Trophoblast cell (in vitro differentiated cells and primary cell): ENCODE results near the gene GALNT9.

Experiments
- DNase-seq, 2 donors: peaks; one replicate each; pipeline ENCODE4 v3.0.0-alpha.2; 2016
- H2AFZ ChIP-seq: 2 replicates; pipeline ENCODE4 v1.6.1; 2013; ENCODE audit warnings: low read length, moderate library complexity, mild to moderate bottlenecking; ENCODE audit not compliant: insufficient read depth, poor library complexity
- H2AK5ac ChIP-seq: 2 replicates; pipeline ENCODE4 v1.6.1; 2013; ENCODE audit warnings: mild to moderate bottlenecking, low read length
- H2BK120ac ChIP-seq: 2 replicates; pipeline ENCODE4 v1.6.1; 2013; ENCODE audit warnings: low read length, mild to moderate bottlenecking, moderate library complexity; ENCODE audit not compliant: insufficient read depth, poor library complexity
- H2BK12ac ChIP-seq: 2 replicates; pipeline ENCODE4 v1.6.1; 2013; ENCODE audit warnings: mild to moderate bottlenecking, low read length, moderate library complexity
- H2BK5ac ChIP-seq: 2 replicates; pipeline ENCODE4 v1.6.1; 2013; ENCODE audit warnings: low read length, low read depth, moderate library complexity, mild to moderate bottlenecking; ENCODE audit not compliant: poor library complexity
- H3K14ac ChIP-seq: 2 replicates; pipeline ENCODE4 v1.6.1; 2013; ENCODE audit warnings: mild to moderate bottlenecking, low read length
- H3K18ac ChIP-seq: 2 replicates; pipeline ENCODE4 v1.6.1; 2013; ENCODE audit warnings: mild to moderate bottlenecking, low read length
- H3K23ac ChIP-seq: 2 replicates; pipeline ENCODE4 v1.6.1; 2013; ENCODE audit warnings: low read length
- H3K27ac ChIP-seq: 2 replicates; pipeline ENCODE4 v1.5.1; 2013; ENCODE audit warnings: low read depth, mild to moderate bottlenecking, inconsistent platforms, low read length, moderate library complexity
- H3K27me3 ChIP-seq: 2 replicates; pipeline ENCODE4 v1.6.1; 2013; ENCODE audit warnings: inconsistent platforms, mild to moderate bottlenecking, low read length, moderate library complexity; ENCODE audit not compliant: insufficient read depth
- H3K36me3 ChIP-seq, 2 experiments: 1 replicate in 1 of 2; 2 replicates in 1 of 2; pipeline ENCODE4 v1.6.1; 2013; ENCODE audit warnings: low read length in 2 of 2, mild to moderate bottlenecking in 2 of 2, moderate library complexity in 1 of 2; ENCODE audit not compliant: insufficient read depth in 2 of 2, control insufficient read depth in 1 of 2
- H3K4ac ChIP-seq: 2 replicates; pipeline ENCODE4 v1.6.1; 2013; ENCODE audit warnings: low read depth, mild to moderate bottlenecking, low read length, moderate library complexity
- H3K4me1 ChIP-seq, 2 experiments: 1 replicate in 1 of 2; 2 replicates in 1 of 2; pipeline ENCODE4 v1.6.1; 2013; ENCODE audit warnings: low read length in 2 of 2, mild to moderate bottlenecking in 2 of 2, moderate library complexity in 1 of 2; ENCODE audit not compliant: insufficient read depth in 2 of 2, control insufficient read depth in 1 of 2
- H3K4me2 ChIP-seq: 2 replicates; pipeline ENCODE4 v1.6.1; 2013; ENCODE audit warnings: inconsistent platforms, mild to moderate bottlenecking, low read length, moderate library complexity
- H3K4me3 ChIP-seq: 2 replicates; pipeline ENCODE4 v1.5.1; 2013; ENCODE audit warnings: mild to moderate bottlenecking, low read depth, low read length, inconsistent platforms
- H3K79me1 ChIP-seq: one replicate; pipeline ENCODE4 v1.6.1; 2013; ENCODE audit warnings: low read length
- H3K79me2 ChIP-seq: 2 replicates; pipeline ENCODE4 v1.6.1; 2013; ENCODE audit warnings: low read length, mild to moderate bottlenecking; ENCODE audit not compliant: control insufficient read depth, insufficient read depth, poor library complexity
- H3K9ac ChIP-seq: 2 replicates; pipeline ENCODE4 v1.6.1; 2013; ENCODE audit warnings: mild to moderate bottlenecking, low read length
- H3K9me3 ChIP-seq: 2 replicates; pipeline ENCODE4 v1.6.1; 2013; ENCODE audit warnings: low read depth, mild to moderate bottlenecking, control low read depth, inconsistent platforms, low read length; ENCODE audit not compliant: insufficient read depth
- H4K12ac ChIP-seq: 2 replicates; pipeline ENCODE4 v1.6.1; 2013; ENCODE audit warnings: low read depth, mild to moderate bottlenecking, low read length, moderate library complexity
- H4K8ac ChIP-seq: 2 replicates; pipeline ENCODE4 v1.6.1; 2013; ENCODE audit warnings: low read depth, mild to moderate bottlenecking, low read length, moderate library complexity
- H4K91ac ChIP-seq: one replicate; pipeline ENCODE4 v1.6.1; 2013; ENCODE audit warnings: low read depth, mild to moderate bottlenecking, low read length, moderate library complexity
- WGBS: extraction: QIAGEN DNeasy Blood & Tissue Kit; methylation state at CpG from one replicate; pipeline ENCODE4 v1.1.7; 2013; ENCODE audit warnings: missing lambda C conversion rate; ENCODE audit not compliant: insufficient read length, insufficient coverage; ENCODE audit errors: extremely low coverage; 5-methylcytosine and 5-hydroxymethylcytosine counted together

Gene GALNT9

DNA sequence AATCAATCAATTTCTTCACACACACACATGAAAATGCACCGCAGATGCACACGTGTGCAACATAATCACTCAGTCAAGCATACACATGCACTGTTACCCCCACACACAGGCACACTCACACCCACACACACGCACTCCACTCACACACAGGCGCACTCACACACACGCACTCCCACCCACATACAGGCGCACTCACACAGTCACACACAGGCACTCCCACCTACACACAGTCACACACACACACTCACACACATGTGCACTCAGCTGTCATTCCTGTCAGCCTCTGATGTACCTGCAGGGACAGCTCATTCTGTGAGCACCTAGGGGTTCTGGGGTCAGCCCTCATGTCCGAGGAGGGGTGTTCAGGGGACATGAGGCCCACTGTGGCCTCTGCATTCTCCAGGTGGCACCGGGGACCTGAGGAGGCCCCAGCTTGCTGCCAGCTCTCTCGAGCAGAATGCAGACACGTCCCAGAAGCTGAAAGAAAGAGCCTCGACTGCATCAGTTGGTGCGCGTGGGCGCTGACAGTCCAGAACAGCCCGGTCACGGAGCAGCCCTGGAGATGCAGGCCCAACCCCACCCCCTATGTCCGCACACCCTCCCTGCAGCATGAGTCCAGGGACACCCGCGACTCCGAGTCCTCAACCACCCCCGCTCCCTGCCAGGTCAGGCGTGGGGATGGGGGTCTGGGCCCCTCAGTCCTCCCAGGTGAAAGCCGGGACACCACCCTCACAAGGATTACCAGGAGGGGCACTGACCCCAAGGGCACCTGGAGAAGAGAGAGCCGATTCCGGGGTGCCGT is 115.8 kb downstream of the GALNT9 start:
- no peak overlapping the region for H2AFZ ChIP-seq
- H3K14ac ChIP-seq: no peak overlapping the region
- H4K8ac ChIP-seq: no peak overlapping the region
- H4K91ac ChIP-seq: no peak overlapping the region
- H3K9ac ChIP-seq: no peak overlapping the region
- WGBS: no CpG with 5 or more reads among the region's 26 CpGs
- no peaks in the 10 kb centered on the region for H3K36me3 ChIP-seq
- H3K4me2 ChIP-seq: no peak overlapping the region
- DNase-seq: no peak
- H2AK5ac ChIP-seq: no peak overlapping the region
- no peaks in the 10 kb centered on the region for H3K79me2 ChIP-seq
- peaks cover 18% of the 10 kb centered on the region for H3K9me3 ChIP-seq
- H3K27me3 ChIP-seq: no peaks in the 10 kb centered on the region
- no peak overlapping the region for H3K4ac ChIP-seq
- no peak overlapping the region for H3K23ac ChIP-seq
- H2BK5ac ChIP-seq: no peak overlapping the region
- no peaks in the 10 kb centered on the region for H3K79me1 ChIP-seq
- H3K18ac ChIP-seq: no peak overlapping the region
- H2BK120ac ChIP-seq: no peak overlapping the region
- H2BK12ac ChIP-seq: no peak overlapping the region
- H4K12ac ChIP-seq: no peak overlapping the region
- H3K27ac ChIP-seq: no peak overlapping the region
- no peak overlapping the region for H3K4me3 ChIP-seq
- H3K4me1 ChIP-seq: no peaks in the 10 kb centered on the region

DNA sequence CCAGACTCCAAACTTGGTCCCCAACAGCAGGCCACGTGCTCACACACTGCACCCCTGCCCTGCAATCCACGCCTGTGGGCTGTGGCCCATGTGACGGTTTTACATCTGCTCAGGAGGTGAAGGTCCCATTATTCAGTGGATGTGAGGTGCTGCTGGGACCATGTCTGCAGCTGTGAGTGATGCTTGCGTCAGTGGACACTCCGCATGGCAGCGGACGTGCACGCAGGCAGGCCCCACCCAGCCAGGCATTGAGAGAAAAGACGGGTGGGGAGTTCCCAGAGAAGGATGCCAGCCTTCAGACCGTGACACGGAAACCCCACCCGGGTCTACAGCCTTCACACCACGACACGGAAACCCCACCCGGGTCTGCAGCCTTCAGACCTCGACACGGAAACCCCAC is 117.6 kb downstream of the GALNT9 start:
- no CpG with 5 or more reads among the region's 17 CpGs for WGBS
- Histone ChIP-seq H3K23ac (no peak overlapping the region), H3K79me2 (no peaks in the 10 kb centered on the region), H3K27me3 (no peaks in the 10 kb centered on the region), H4K12ac (no peak overlapping the region), H3K4me2 (no peak overlapping the region), H4K91ac (no peak overlapping the region), H3K4me3 (no peak overlapping the region), H3K36me3 (no peaks in the 10 kb centered on the region), H3K14ac (no peak overlapping the region), H3K27ac (no peak overlapping the region), H3K79me1 (no peaks in the 10 kb centered on the region), H2BK120ac (no peak overlapping the region), H2AK5ac (no peak overlapping the region), H3K9me3 (peaks cover 19% of the 10 kb centered on the region), H3K4ac (no peak overlapping the region), H2AFZ (no peak overlapping the region), H3K9ac (no peak overlapping the region), H4K8ac (no peak overlapping the region), H3K18ac (no peak overlapping the region), H2BK12ac (no peak overlapping the region), H3K4me1 (no peaks in the 10 kb centered on the region), H2BK5ac (no peak overlapping the region)
- DNase-seq: no peak

DNA sequence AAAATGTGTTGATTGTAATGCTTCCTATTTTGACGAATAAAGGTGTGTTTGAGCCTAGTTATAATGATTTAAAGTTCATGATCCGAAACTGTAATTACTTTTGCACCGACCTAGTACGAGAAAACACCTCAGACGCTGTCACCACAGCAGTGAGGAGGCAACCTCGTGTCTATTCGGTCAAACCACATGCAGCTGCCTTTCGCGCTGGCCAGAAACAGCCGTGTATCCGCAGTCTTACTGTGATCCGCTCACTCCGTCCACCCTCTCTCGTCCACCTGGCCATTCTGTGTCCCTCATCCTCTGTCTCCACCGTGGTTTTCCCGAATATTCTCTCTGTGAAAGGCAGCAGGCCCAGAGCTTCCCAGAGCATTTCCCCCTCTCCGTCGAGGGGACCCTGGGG is 118.1 kb downstream of the GALNT9 start:
- no peaks in the 10 kb centered on the region for H3K27me3 ChIP-seq
- DNase-seq: no peak
- H3K36me3 ChIP-seq: no peaks in the 10 kb centered on the region
- no peak overlapping the region for H4K12ac ChIP-seq
- no peak overlapping the region for H3K23ac ChIP-seq
- no peak overlapping the region for H3K27ac ChIP-seq
- H3K9me3 ChIP-seq: peaks cover 19% of the 10 kb centered on the region
- no peak overlapping the region for H2AK5ac ChIP-seq
- no peak overlapping the region for H3K4me3 ChIP-seq
- H3K14ac ChIP-seq: no peak overlapping the region
- H3K4me1 ChIP-seq: no peaks in the 10 kb centered on the region
- H4K8ac ChIP-seq: no peak overlapping the region
- H4K91ac ChIP-seq: no peak overlapping the region
- H3K18ac ChIP-seq: no peak overlapping the region
- H2BK5ac ChIP-seq: no peak overlapping the region
- H3K9ac ChIP-seq: peak overlapping the region; percentile 9
- no peaks in the 10 kb centered on the region for H3K79me1 ChIP-seq
- no peak overlapping the region for H3K4ac ChIP-seq
- H2AFZ ChIP-seq: no peak overlapping the region
- no peak overlapping the region for H2BK120ac ChIP-seq
- WGBS: no CpG with 5 or more reads among the region's 18 CpGs
- no peak overlapping the region for H3K4me2 ChIP-seq
- no peak overlapping the region for H2BK12ac ChIP-seq
- H3K79me2 ChIP-seq: no peaks in the 10 kb centered on the region

DNA sequence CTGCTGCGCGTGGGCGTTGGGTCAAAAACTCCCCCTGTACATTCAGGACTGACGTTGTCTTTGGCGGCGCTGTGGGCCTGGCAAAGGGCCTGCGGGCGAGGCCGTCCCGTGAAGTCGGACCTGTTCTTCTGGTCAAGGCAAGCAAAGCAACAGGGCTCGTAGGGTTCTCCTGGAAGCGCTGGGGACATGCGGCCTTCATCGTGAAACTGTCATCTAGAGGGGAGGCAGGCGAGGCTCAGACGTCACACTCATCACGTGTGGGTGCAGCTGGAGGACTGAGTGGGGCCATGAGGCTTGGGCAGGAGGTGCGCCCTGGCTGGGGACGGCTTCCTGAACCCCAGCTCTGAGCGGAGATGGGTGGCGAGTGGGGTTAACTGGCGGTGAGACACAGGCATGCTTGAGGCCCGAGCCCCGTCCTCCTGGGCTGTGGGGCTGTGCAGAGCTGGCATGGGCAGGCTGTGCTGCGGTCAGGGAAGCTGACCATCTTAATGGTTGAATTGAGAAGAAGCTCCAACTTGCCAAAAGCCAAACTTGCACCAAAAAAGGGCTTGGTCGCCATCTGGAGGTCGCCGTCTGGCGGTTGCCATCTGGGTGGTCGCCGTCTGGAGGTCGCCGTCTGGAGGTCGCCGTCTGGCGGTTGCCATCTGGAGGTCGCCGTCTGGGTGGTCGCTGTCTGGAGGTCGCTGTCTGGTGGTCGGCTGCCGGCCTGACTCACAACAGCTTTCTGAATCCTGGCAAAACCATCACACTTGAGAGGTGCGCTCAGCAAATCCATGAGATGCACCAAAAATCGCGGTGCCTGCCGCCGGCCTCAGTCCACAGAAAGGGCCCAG is 119.0 kb downstream of the GALNT9 start:
- no peak overlapping the region for H2AFZ ChIP-seq
- H3K23ac ChIP-seq: no peak overlapping the region
- no peak overlapping the region for H2BK12ac ChIP-seq
- H3K14ac ChIP-seq: no peak overlapping the region
- no peak overlapping the region for H2AK5ac ChIP-seq
- WGBS: no CpG with 5 or more reads among the region's 48 CpGs
- H3K4me3 ChIP-seq: no peak overlapping the region
- H3K36me3 ChIP-seq: no peaks in the 10 kb centered on the region
- no peak overlapping the region for H3K4me2 ChIP-seq
- no peak overlapping the region for H4K91ac ChIP-seq
- H4K8ac ChIP-seq: no peak overlapping the region
- no peak for DNase-seq
- no peaks in the 10 kb centered on the region for H3K27me3 ChIP-seq
- no peaks in the 10 kb centered on the region for H3K79me2 ChIP-seq
- H2BK120ac ChIP-seq: no peak overlapping the region
- no peak overlapping the region for H4K12ac ChIP-seq
- H3K79me1 ChIP-seq: no peaks in the 10 kb centered on the region
- H3K9me3 ChIP-seq: peaks cover 17% of the 10 kb centered on the region
- H3K9ac ChIP-seq: no peak overlapping the region
- no peak overlapping the region for H3K27ac ChIP-seq
- no peak overlapping the region for H2BK5ac ChIP-seq
- no peak overlapping the region for H3K18ac ChIP-seq
- H3K4me1 ChIP-seq: no peaks in the 10 kb centered on the region
- no peak overlapping the region for H3K4ac ChIP-seq
